H9 (cell line): ENCODE results near the gene ZNF839. TPM values are rescaled to one million over a fixed set of nuclear protein-coding genes. Genes with fewer than 3 reads are reported as not detected.

Experiments used
- DNase-seq: peaks from one replicate; pipeline ENCODE4 v3.0.0-alpha.2; 2017
- H2AFZ ChIP-seq: one replicate; pipeline ENCODE4 v1.6.1; 2013; ENCODE audit warnings: mild to moderate bottlenecking, low read length, control low read depth, moderate library complexity
- H2AK5ac ChIP-seq: 2 replicates; pipeline ENCODE4 v1.6.1; 2013; ENCODE audit warnings: low read length, control low read depth, mixed read lengths; ENCODE audit not compliant: insufficient read length
- H2BK120ac ChIP-seq: one replicate; pipeline ENCODE4 v1.6.1; 2013; ENCODE audit warnings: low read depth, mild to moderate bottlenecking, low read length, control low read depth, inconsistent platforms; ENCODE audit not compliant: poor library complexity, severe bottlenecking
- H2BK12ac ChIP-seq: 2 replicates; pipeline ENCODE4 v1.6.1; 2013; ENCODE audit warnings: low read length, control low read depth, mixed read lengths, low read depth; ENCODE audit not compliant: insufficient read length
- H2BK15ac ChIP-seq: 2 replicates; pipeline ENCODE4 v1.6.1; 2013; ENCODE audit warnings: low read depth, low read length, control low read depth
- H2BK20ac ChIP-seq: one replicate; pipeline ENCODE4 v1.6.1; 2013; ENCODE audit warnings: low read depth, mild to moderate bottlenecking, low read length, control low read depth, inconsistent platforms; ENCODE audit not compliant: poor library complexity, severe bottlenecking
- H2BK5ac ChIP-seq: 2 replicates; pipeline ENCODE4 v1.6.1; 2013; ENCODE audit warnings: low read length, control low read depth, mixed read lengths; ENCODE audit not compliant: insufficient read length
- H3K14ac ChIP-seq: 2 replicates; pipeline ENCODE4 v1.6.1; 2013; ENCODE audit warnings: low read length, control low read depth; ENCODE audit not compliant: insufficient read depth
- H3K18ac ChIP-seq: 2 replicates; pipeline ENCODE4 v1.6.1; 2013; ENCODE audit warnings: low read depth, mild to moderate bottlenecking, mixed read lengths, low read length, control low read depth; ENCODE audit not compliant: insufficient read length
- H3K23ac ChIP-seq: 2 replicates; pipeline ENCODE4 v1.6.1; 2013; ENCODE audit warnings: low read length, control low read depth, mixed read lengths, low read depth; ENCODE audit not compliant: insufficient read length
- H3K23me2 ChIP-seq: 2 replicates; pipeline ENCODE4 v1.6.1; 2013; ENCODE audit warnings: low read depth, mild to moderate bottlenecking, mixed read lengths, low read length, control low read depth; ENCODE audit not compliant: insufficient read length, poor library complexity, severe bottlenecking
- H3K27ac ChIP-seq: 2 replicates; pipeline ENCODE4 v1.5.1; 2013; ENCODE audit warnings: low read length, control low read depth, mixed read lengths, low read depth; ENCODE audit not compliant: insufficient read length
- H3K27me3 ChIP-seq: 2 replicates; pipeline ENCODE4 v1.6.1; 2013; ENCODE audit warnings: low read length, control low read depth, inconsistent platforms; ENCODE audit not compliant: insufficient read depth
- H3K4ac ChIP-seq: 2 replicates; pipeline ENCODE4 v1.6.1; 2013; ENCODE audit warnings: low read depth, mild to moderate bottlenecking, control low read depth, inconsistent platforms, low read length, moderate library complexity
- H3K4me1 ChIP-seq: 2 replicates; pipeline ENCODE4 v1.6.1; 2013; ENCODE audit warnings: low read length, control low read depth, inconsistent platforms; ENCODE audit not compliant: insufficient read depth
- H3K4me2 ChIP-seq: 2 replicates; pipeline ENCODE4 v1.6.1; 2013; ENCODE audit warnings: low read length, control low read depth, mixed read lengths; ENCODE audit not compliant: insufficient read length, insufficient read depth
- H3K56ac ChIP-seq: 2 replicates; pipeline ENCODE4 v1.6.1; 2013; ENCODE audit warnings: low read depth, mild to moderate bottlenecking, mixed read lengths, low read length, control low read depth; ENCODE audit not compliant: insufficient read length
- H3K79me1 ChIP-seq: 2 replicates; pipeline ENCODE4 v1.6.1; 2013; ENCODE audit warnings: low read depth, mild to moderate bottlenecking, moderate library complexity, low read length, control low read depth, inconsistent platforms; ENCODE audit not compliant: insufficient read depth, poor library complexity, severe bottlenecking
- H3K79me2 ChIP-seq: 2 replicates; pipeline ENCODE4 v1.6.1; 2013; ENCODE audit warnings: low read length, control low read depth, inconsistent platforms; ENCODE audit not compliant: insufficient read depth
- H3K9ac ChIP-seq: 2 replicates; pipeline ENCODE4 v1.6.1; 2013; ENCODE audit warnings: low read length, control low read depth, mixed read lengths; ENCODE audit not compliant: insufficient read length; ENCODE audit errors: extremely low read depth
- H3K9me3 ChIP-seq: one replicate; pipeline ENCODE4 v1.6.1; 2013; ENCODE audit warnings: low read depth, low read length, inconsistent platforms; ENCODE audit not compliant: control insufficient read depth
- H3T11ph ChIP-seq: one replicate; pipeline ENCODE4 v1.6.1; 2013; ENCODE audit warnings: mild to moderate bottlenecking, low read length, control low read depth, inconsistent platforms
- H4K20me1 ChIP-seq: one replicate; pipeline ENCODE4 v1.6.1; 2013; ENCODE audit not compliant: control insufficient read depth, insufficient read length, insufficient read depth
- H4K5ac ChIP-seq: 2 replicates; pipeline ENCODE4 v1.6.1; 2013; ENCODE audit warnings: low read depth, mild to moderate bottlenecking, mixed read lengths, low read length, control low read depth; ENCODE audit not compliant: insufficient read length
- H4K8ac ChIP-seq: replicated peaks from 2 replicates; pipeline ENCODE4 v1.6.1; 2013; ENCODE audit warnings: low read length, control low read depth, mixed read lengths, low read depth; ENCODE audit not compliant: insufficient read length
- H4K91ac ChIP-seq: 2 replicates; pipeline ENCODE4 v1.6.1; 2013; ENCODE audit warnings: low read depth, mild to moderate bottlenecking, moderate library complexity, mixed read lengths, low read length, control low read depth; ENCODE audit not compliant: insufficient read length
- H3K27ac Mint-ChIP-seq, 3 experiments: 2 replicates in 2 of 3; 3 replicates in 1 of 3; pipeline ENCODE4 v1.8.0; 2020 to 2021; ENCODE audit warnings: mixed read lengths in 3 of 3, mild to moderate bottlenecking in 1 of 3, moderate library complexity in 1 of 3
- H3K27me3 Mint-ChIP-seq: 2 replicates; pipeline ENCODE4 v1.8.0; 2021; ENCODE audit warnings: low read depth, mild to moderate bottlenecking, moderate library complexity, mixed read lengths
- H3K36me3 Mint-ChIP-seq, 3 experiments: 2 replicates in 2 of 3; 3 replicates in 1 of 3; pipeline ENCODE4 v1.8.0; 2020 to 2021; ENCODE audit warnings: low read depth in 3 of 3, mixed read lengths in 3 of 3; ENCODE audit not compliant: insufficient read depth in 1 of 3
- H3K4me1 Mint-ChIP-seq, 2 experiments: 2 replicates each; pipeline ENCODE4 v1.8.0; 2020; ENCODE audit warnings: mixed read lengths in 2 of 2
- H3K4me3 Mint-ChIP-seq, 2 experiments: 2 replicates in 1 of 2; 3 replicates in 1 of 2; pipeline ENCODE4 v1.8.0; 2020 to 2021; ENCODE audit warnings: mild to moderate bottlenecking in 2 of 2, mixed read lengths in 2 of 2, moderate library complexity in 1 of 2
- H3K9me3 Mint-ChIP-seq, 2 experiments: 2 replicates in 1 of 2; 3 replicates in 1 of 2; pipeline ENCODE4 v1.8.0; 2020; ENCODE audit warnings: mild to moderate bottlenecking in 2 of 2, mixed read lengths in 2 of 2, moderate library complexity in 1 of 2
- WGBS: extraction: QIAGEN DNeasy Blood & Tissue Kit; methylation state at CpG from one replicate; pipeline ENCODE4 v1.1.7; 2013; ENCODE audit warnings: missing lambda C conversion rate, low lambda C conversion rate, mixed read lengths; ENCODE audit not compliant: insufficient read length; ENCODE audit errors: extremely low coverage; 5-methylcytosine and 5-hydroxymethylcytosine counted together
- total RNA-seq: library from RNA; stranded (reverse); gene quantifications from 2 replicates; pipeline ENCODE4 v1.2.1, GENCODE V29; 2021
- TF ChIP-seq, protein P1 (sequence below): fragments of 200-600 bp; sonication (generic); conservative IDR thresholded peaks from 3 replicates; pipeline ENCODE4 v1.8.0; 2021; ENCODE audit warnings: antibody characterized with exemption, mild to moderate bottlenecking

ZNF839 gene
- total RNA-seq, 1 experiment from 2014 or later, result 9.4 TPM

DNA sequence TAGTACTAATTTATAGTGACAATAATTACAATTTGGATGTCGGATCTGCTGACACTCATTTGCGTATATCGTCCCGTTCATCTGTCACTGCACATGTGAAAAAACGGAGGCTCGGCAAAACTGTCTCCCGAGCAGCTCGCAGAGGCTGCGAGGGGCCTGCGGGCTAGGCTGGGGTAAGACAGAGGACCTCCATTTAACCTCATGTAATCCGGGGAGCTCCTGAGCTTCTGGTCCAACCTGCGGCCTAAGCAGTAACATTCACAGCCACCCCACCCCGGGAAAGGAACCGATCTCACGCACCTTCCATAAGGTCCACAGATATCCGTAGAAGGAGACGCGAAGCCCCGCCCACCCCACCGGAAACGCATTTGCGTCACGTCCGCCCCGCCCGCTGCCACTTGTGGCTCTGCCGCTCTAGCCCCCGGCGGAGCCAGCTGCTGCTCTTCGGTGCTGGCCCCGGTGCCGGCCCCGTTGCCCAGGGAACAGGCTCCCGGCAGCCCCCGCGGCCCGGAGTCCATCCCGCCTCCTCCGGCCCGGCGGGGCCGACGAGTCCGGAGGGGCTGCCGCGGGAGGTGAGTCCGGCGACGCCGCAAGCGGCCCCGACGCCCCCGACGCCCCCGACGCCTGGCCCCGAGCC lies 43.1 kb downstream of the ZNF839 start, which contains the start of the genes CINP and TECPR2:
Gene CINP (minus strand): TSS at position 346 of the 637 bp plus-strand sequence. CDS start 39 bp downstream, at position 307.
Gene TECPR2 (plus strand): TSS at position 397 of the 637 bp plus-strand sequence. CDS start 13,781 bp downstream, outside the sequence.
- peak within 1 kb of the TSS; percentile 45 for H3K18ac ChIP-seq
- no peaks in the 10 kb centered on the region for H3K9me3 ChIP-seq
- peak within 1 kb of the TSS; percentile 94 for H3K4me2 ChIP-seq
- H4K8ac ChIP-seq, result no peak within 1 kb of the TSS
- H3T11ph ChIP-seq, result no peak within 1 kb of the TSS
- no peak within 1 kb of the TSS for H2BK12ac ChIP-seq
- H3K4ac ChIP-seq, result no peak within 1 kb of the TSS
- no peak within 1 kb of the TSS; the same call in 1 of the 2 replicates for H3K14ac ChIP-seq
- no CpG with 5 or more reads among the region's 58 CpGs for WGBS
- H4K5ac ChIP-seq, result no peak within 1 kb of the TSS
- H3K4me1 ChIP-seq, result peaks cover 5% of the 10 kb centered on the region; the same call in 1 of the 2 replicates
- H3K23me2 ChIP-seq, result peaks cover 12% of the 10 kb centered on the region
- H3K27me3 Mint-ChIP-seq, result no peaks in the 10 kb centered on the region
- no peak within 1 kb of the TSS for H4K91ac ChIP-seq
- peak within 1 kb of the TSS; percentile 82 for H3K9ac ChIP-seq
- H3K23ac ChIP-seq, result no peak within 1 kb of the TSS
- H3K4me3 Mint-ChIP-seq, result peak within 1 kb of the TSS in 1 of 2 experiments; percentile 94; a peak in 3 of 5 replicates
- peaks cover 0 to 10% (median 7%) of the 10 kb centered on the region in 3 experiments; a peak in 3 of 7 replicates for H3K36me3 Mint-ChIP-seq
- H2BK20ac ChIP-seq, result no peak within 1 kb of the TSS
- H2BK15ac ChIP-seq, result no peak within 1 kb of the TSS
- H2AFZ ChIP-seq, result no peak within 1 kb of the TSS
- H4K20me1 ChIP-seq, result no peaks in the 10 kb centered on the region
- H3K27ac ChIP-seq, result no peak within 1 kb of the TSS
- peaks cover 3% of the 10 kb centered on the region for H3K79me1 ChIP-seq
- no peaks in the 10 kb centered on the region for H3K27me3 ChIP-seq
- peak; percentile 97 for DNase-seq
- H2BK120ac ChIP-seq, result no peak within 1 kb of the TSS
- H3K56ac ChIP-seq, result no peak within 1 kb of the TSS
- H2AK5ac ChIP-seq, result no peak within 1 kb of the TSS
- H3K4me1 Mint-ChIP-seq, result peaks cover 6 to 10% of the 10 kb centered on the region in 2 experiments
- no peaks in the 10 kb centered on the region for H3K9me3 Mint-ChIP-seq
- H3K79me2 ChIP-seq, result no peaks in the 10 kb centered on the region; the same call in 1 of the 2 replicates
- H2BK5ac ChIP-seq, result no peak within 1 kb of the TSS
- TF ChIP-seq, protein P1, sequence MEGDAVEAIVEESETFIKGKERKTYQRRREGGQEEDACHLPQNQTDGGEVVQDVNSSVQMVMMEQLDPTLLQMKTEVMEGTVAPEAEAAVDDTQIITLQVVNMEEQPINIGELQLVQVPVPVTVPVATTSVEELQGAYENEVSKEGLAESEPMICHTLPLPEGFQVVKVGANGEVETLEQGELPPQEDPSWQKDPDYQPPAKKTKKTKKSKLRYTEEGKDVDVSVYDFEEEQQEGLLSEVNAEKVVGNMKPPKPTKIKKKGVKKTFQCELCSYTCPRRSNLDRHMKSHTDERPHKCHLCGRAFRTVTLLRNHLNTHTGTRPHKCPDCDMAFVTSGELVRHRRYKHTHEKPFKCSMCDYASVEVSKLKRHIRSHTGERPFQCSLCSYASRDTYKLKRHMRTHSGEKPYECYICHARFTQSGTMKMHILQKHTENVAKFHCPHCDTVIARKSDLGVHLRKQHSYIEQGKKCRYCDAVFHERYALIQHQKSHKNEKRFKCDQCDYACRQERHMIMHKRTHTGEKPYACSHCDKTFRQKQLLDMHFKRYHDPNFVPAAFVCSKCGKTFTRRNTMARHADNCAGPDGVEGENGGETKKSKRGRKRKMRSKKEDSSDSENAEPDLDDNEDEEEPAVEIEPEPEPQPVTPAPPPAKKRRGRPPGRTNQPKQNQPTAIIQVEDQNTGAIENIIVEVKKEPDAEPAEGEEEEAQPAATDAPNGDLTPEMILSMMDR, result no peak
- peak within 1 kb of the TSS in 2 of 3 experiments; percentile 63 to 91; a peak in 3 of 7 replicates for H3K27ac Mint-ChIP-seq
